AG04450 (cell line): Measurements from ENCODE around the gene CPEB1. TPM values are rescaled to one million over a fixed set of nuclear protein-coding genes. Genes with fewer than 3 reads are reported as not detected.

Experiments used
- CTCF ChIA-PET: fragments of 300-600, 350-600 bp; formaldehyde crosslinking; extraction: SDS; loops from one replicate; lab custom pipeline; 2022; ENCODE audit warnings: antibody characterized with exemption, inconsistent platforms; lab: Charles Lee
- POLR2A ChIA-PET: fragments of 350-600 bp; formaldehyde crosslinking; extraction: SDS; loops from one replicate; lab custom pipeline; 2021; ENCODE audit warnings: antibody characterized with exemption, inconsistent platforms; lab: Yijun Ruan, JAX
- DNase-seq: peaks from one replicate; pipeline ENCODE4 v3.0.0-alpha.2; 2011; ENCODE audit warnings: low read depth, low spot score
- H3K27ac ChIP-seq: one replicate; pipeline ENCODE4 v1.5.1; 2012; ENCODE audit warnings: low read depth, low read length, control low read depth
- H3K27me3 ChIP-seq: one replicate; pipeline ENCODE4 v1.6.0; 2012; ENCODE audit warnings: low read length; ENCODE audit not compliant: control insufficient read depth, insufficient read depth
- H3K4me3 ChIP-seq: 2 replicates; pipeline ENCODE4 v1.5.1; 2011; ENCODE audit warnings: mild to moderate bottlenecking, low read depth, low read length, control low read depth
- H3K9me3 ChIP-seq: 2 replicates; pipeline ENCODE4 v1.5.1; 2012; ENCODE audit warnings: low read length; ENCODE audit not compliant: control insufficient read depth, insufficient read depth
- polyA minus RNA-seq: library from RNA; depleted of rRNA, polyadenylated mRNA; stranded (reverse); fragments of >200 nt; gene quantifications from 2 replicates; pipeline ENCODE4 v1.2.3, GENCODE V29; 2011; rRNA and poly(A)+ RNA removed
- polyA plus RNA-seq: library from polyadenylated mRNA; depleted of rRNA; stranded (reverse); fragments of >200 nt; gene quantifications from 2 replicates; pipeline ENCODE4 v1.2.3, GENCODE V29; 2011; rRNA removed
- TF ChIP-seq, protein P1 (sequence below): IDR thresholded peaks from 2 replicates; pipeline ENCODE4 v1.5.1; 2011; ENCODE audit warnings: low read depth, low read length, control low read depth, inconsistent platforms

CPEB1 gene
- 8.3 and 8.4 TPM in 2 replicates for polyA plus RNA-seq
- 9.7 and 12.2 TPM in 2 replicates for polyA minus RNA-seq

GRCh38 chr15:82647045-82647834 lies at the start of gene CPEB1:
TSS of gene CPEB1 (minus strand) at chr15:82647363. CDS start at chr15:82628459, 18,904 bp downstream.
- Histone ChIP-seq H3K9me3 (peaks cover 11% of the 10 kb centered on the region; the same call in 1 of the 2 replicates), H3K27me3 (peaks cover 45% of the 10 kb centered on the region), H3K27ac (no peak within 1 kb of the TSS), H3K4me3 (peak within 1 kb of the TSS; percentile 50)
- TF ChIP-seq, protein P1, sequence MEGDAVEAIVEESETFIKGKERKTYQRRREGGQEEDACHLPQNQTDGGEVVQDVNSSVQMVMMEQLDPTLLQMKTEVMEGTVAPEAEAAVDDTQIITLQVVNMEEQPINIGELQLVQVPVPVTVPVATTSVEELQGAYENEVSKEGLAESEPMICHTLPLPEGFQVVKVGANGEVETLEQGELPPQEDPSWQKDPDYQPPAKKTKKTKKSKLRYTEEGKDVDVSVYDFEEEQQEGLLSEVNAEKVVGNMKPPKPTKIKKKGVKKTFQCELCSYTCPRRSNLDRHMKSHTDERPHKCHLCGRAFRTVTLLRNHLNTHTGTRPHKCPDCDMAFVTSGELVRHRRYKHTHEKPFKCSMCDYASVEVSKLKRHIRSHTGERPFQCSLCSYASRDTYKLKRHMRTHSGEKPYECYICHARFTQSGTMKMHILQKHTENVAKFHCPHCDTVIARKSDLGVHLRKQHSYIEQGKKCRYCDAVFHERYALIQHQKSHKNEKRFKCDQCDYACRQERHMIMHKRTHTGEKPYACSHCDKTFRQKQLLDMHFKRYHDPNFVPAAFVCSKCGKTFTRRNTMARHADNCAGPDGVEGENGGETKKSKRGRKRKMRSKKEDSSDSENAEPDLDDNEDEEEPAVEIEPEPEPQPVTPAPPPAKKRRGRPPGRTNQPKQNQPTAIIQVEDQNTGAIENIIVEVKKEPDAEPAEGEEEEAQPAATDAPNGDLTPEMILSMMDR = peak; percentile 8; the same call in 1 of the 2 replicates
- DNase-seq = no peak
- ChIA-PET POLR2A (interaction anchor here (0.7 kb wide), 1 partner anchor 105 kb away, joined by 3 read pairs; no protein-coding TSS in a partner anchor), CTCF (interaction anchor here (0.7 kb wide), 1 partner anchor 84 kb away, joined by 5 read pairs; no protein-coding TSS in a partner anchor)

DNA sequence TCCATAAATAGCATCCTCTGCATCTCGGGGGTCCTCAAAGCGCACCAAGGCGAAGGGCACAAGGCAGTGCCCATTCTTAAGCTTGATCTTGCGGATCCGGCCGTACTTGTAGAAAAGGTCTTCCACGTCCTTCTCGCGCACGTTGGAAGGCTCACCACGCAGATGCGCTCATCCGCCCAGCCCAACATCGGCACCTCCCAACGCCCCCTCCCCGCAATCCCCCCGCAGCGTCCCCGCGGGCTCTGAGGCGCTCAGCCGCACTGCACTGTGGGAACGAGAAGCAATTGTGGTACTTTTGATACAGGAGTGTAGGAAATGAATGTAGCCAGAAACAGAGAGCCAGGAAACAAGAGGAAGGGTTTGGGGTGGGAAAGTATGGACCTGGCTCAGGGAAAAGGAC lies 45.0 kb upstream of the CPEB1 start:
- ChIA-PET POLR2A (no interaction called here), CTCF (no interaction called here)
- Histone ChIP-seq H3K4me3 (no peak overlapping the region), H3K27ac (no peak overlapping the region), H3K27me3 (no peaks in the 10 kb centered on the region), H3K9me3 (no peaks in the 10 kb centered on the region; the same call in 1 of the 2 replicates)
- no peak for DNase-seq
- TF ChIP-seq, protein P1 = no peak

GRCh38 chr15:82689147-82689546 lies 42.0 kb upstream of the CPEB1 start:
- ChIA-PET POLR2A (no interaction called here), CTCF (no interaction called here)
- no peaks in the 10 kb centered on the region for H3K27me3 ChIP-seq
- no peak for DNase-seq
- no peak overlapping the region for H3K27ac ChIP-seq
- TF ChIP-seq, protein P1 = no peak
- no peak overlapping the region for H3K4me3 ChIP-seq
- no peaks in the 10 kb centered on the region; the same call in 1 of the 2 replicates for H3K9me3 ChIP-seq

GRCh38 chr15:82688691-82689090 lies 41.5 kb upstream of the CPEB1 start:
- H3K4me3 ChIP-seq = no peak overlapping the region
- POLR2A ChIA-PET = no interaction called here
- H3K9me3 ChIP-seq = no peaks in the 10 kb centered on the region; the same call in 1 of the 2 replicates
- DNase-seq = no peak
- CTCF ChIA-PET = no interaction called here
- H3K27ac ChIP-seq = no peak overlapping the region
- H3K27me3 ChIP-seq = no peaks in the 10 kb centered on the region
- TF ChIP-seq, protein P1 = no peak

DNA sequence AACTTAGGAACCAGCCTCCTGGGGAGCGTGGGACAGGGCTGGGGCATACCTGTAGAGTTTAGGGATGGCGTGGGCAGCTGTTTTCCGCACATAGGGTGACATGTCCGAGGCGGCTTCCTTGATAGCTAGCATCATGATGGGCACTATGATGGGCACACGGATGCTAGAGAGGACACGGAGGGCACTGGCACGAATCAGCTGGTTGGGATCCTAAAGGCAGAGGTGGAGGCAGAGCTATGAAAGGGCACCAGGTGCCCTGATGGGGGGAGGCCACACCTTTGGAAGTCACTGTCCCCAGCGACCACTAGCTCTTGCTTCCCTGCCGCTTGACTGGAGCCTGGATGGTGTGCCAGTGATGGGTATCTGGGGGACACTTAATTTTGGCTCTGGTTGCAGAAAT lies 34.2 kb upstream of the CPEB1 start:
- peaks cover 18% of the 10 kb centered on the region for H3K27me3 ChIP-seq
- H3K27ac ChIP-seq = no peak overlapping the region
- H3K4me3 ChIP-seq = no peak overlapping the region
- TF ChIP-seq, protein P1 = no peak
- DNase-seq = no peak
- ChIA-PET POLR2A (no interaction called here), CTCF (no interaction called here)
- H3K9me3 ChIP-seq = peaks cover 4% of the 10 kb centered on the region; the same call in 1 of the 2 replicates
